ENCODE results near the gene RIMS3.
A peak's percentile ranks its signal among the peaks of the same experiment; 100 is the strongest.

GRCh38 chr1:40625076-40625475, 40.4 kb downstream of the RIMS3 start:
- TF ChIP-seq CTCF (conservative IDR thresholded peaks at IDR 0.05; ENCODE audit: low read length) (peak; percentile 84), EZH2phosphoT487 (IDR thresholded peaks at IDR 0.05; ENCODE audit: borderline replicate concordance) (no peak)
